Body of pancreas (tissue), 4 donors: ENCODE results near the gene CROCC2. TPM values are rescaled to one million over a fixed set of nuclear protein-coding genes. Genes with fewer than 3 reads are reported as not detected.

Source experiments
- ATAC-seq: fragments of 150-250 bp; one replicate; pipeline ENCODE4 v1.9.1; 2016
- DNase-seq, 4 donors: peaks; one replicate each; pipeline ENCODE4 v3.0.0-alpha.2; 2019
- H3K27ac ChIP-seq, 4 donors: fragments of 200-600 bp; sonication (generic); 1 replicate in 3 of 4; 2 replicates in 1 of 4; pipeline versions ENCODE4 v1.5.1 to v1.6.1; 2016 to 2019; ENCODE audit warnings: mild to moderate bottlenecking in 1 of 4, mixed read lengths in 1 of 4, moderate library complexity in 1 of 4
- H3K27me3 ChIP-seq, 2 donors: fragments of 200-600 bp; sonication (generic); one replicate each; pipeline ENCODE4 v1.6.0; 2016; ENCODE audit warnings: mild to moderate bottlenecking in 1 of 2
- H3K36me3 ChIP-seq, 2 donors: fragments of 200-600 bp; sonication (generic); replicated peaks in 1 of 2; 2 replicates each; pipeline ENCODE4 v1.5.1; 2016; ENCODE audit warnings: low read depth in 2 of 2; ENCODE audit not compliant: insufficient read depth in 1 of 2
- H3K4me1 ChIP-seq: fragments of 200-600 bp; sonication (generic); one replicate; pipeline ENCODE4 v1.6.0; 2016
- H3K4me3 ChIP-seq, 2 donors: fragments of 200-600 bp; sonication (generic); 1 replicate in 1 of 2; 2 replicates in 1 of 2; pipeline ENCODE4 v1.5.1; 2016 to 2019
- H3K9me3 ChIP-seq, 3 donors: fragments of 200-600 bp; sonication (generic); 1 replicate in 2 of 3; 2 replicates in 1 of 3; pipeline ENCODE4 v1.5.1; 2016
- POLR2A ChIP-seq, 3 donors: fragments of 450-650 bp; IDR thresholded peaks; one replicate each; pipeline ENCODE4 v1.6.1; 2016; ENCODE audit warnings: antibody characterized with exemption in 3 of 3, mild to moderate bottlenecking in 2 of 3
- WGBS, 2 donors: methylation state at CpG; one replicate each; pipeline ENCODE4 v1.1.5; 2017; 5-methylcytosine and 5-hydroxymethylcytosine counted together
- intact Hi-C: fragments of 100-400 bp; cut with DNase I; formaldehyde crosslinking; loops from one replicate; pipeline ENCODE4 v1.15.1; 2023
- total RNA-seq, 2 donors: library from RNA; depleted of rRNA; stranded (reverse); fragments of >200 nt; gene quantifications; one replicate each; pipeline ENCODE4 v1.1.0, GENCODE V29; 2016
- TF ChIP-seq, protein P1 (sequence below), 7 experiments: fragments of 450-650 bp in 4 of 7; fragments of 200-600 bp in 3 of 7; sonication (generic) in 3 of 7; IDR thresholded peaks; one replicate each; pipeline ENCODE4 v1.5.1; 2016 to 2019; ENCODE audit warnings: antibody characterized with exemption in 7 of 7

The CROCC2 gene
- total RNA-seq, 2 donors from 2014 or later = under 0.01 TPM; not detected in 1

GRCh38 chr2:240958366-240959213 is 52.5 kb downstream of the CROCC2 start:
- 72 to 84% methylated on average over 4 to 19 of the region's 19 CpGs for WGBS, 2 donors
- no peak overlapping the region for H3K4me3 ChIP-seq
- H3K4me1 ChIP-seq = peaks cover 7% of the 10 kb centered on the region
- DNase-seq (peak in 1 of 4 donors; percentile 9), ATAC-seq (no peak)
- no peak overlapping the region for H3K27ac ChIP-seq
- TF ChIP-seq, protein P1, sequence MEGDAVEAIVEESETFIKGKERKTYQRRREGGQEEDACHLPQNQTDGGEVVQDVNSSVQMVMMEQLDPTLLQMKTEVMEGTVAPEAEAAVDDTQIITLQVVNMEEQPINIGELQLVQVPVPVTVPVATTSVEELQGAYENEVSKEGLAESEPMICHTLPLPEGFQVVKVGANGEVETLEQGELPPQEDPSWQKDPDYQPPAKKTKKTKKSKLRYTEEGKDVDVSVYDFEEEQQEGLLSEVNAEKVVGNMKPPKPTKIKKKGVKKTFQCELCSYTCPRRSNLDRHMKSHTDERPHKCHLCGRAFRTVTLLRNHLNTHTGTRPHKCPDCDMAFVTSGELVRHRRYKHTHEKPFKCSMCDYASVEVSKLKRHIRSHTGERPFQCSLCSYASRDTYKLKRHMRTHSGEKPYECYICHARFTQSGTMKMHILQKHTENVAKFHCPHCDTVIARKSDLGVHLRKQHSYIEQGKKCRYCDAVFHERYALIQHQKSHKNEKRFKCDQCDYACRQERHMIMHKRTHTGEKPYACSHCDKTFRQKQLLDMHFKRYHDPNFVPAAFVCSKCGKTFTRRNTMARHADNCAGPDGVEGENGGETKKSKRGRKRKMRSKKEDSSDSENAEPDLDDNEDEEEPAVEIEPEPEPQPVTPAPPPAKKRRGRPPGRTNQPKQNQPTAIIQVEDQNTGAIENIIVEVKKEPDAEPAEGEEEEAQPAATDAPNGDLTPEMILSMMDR (IDR thresholded peaks at IDR 0.05) = no peak
- no peak for TF ChIP-seq POLR2A (IDR thresholded peaks at IDR 0.05)
- H3K9me3 ChIP-seq = no peaks in the 10 kb centered on the region
- no peaks in the 10 kb centered on the region for H3K27me3 ChIP-seq
- intact Hi-C loops = no loop called here
- no peaks in the 10 kb centered on the region for H3K36me3 ChIP-seq

GRCh38 chr2:240959214-240959940 is 53.2 kb downstream of the CROCC2 start:
- DNase-seq (peak in 1 of 4 donors; percentile 5), ATAC-seq (no peak)
- Histone ChIP-seq H3K27ac (no peak overlapping the region), H3K4me1 (peaks cover 7% of the 10 kb centered on the region), H3K4me3 (no peak overlapping the region), H3K27me3 (no peaks in the 10 kb centered on the region), H3K9me3 (no peaks in the 10 kb centered on the region), H3K36me3 (no peaks in the 10 kb centered on the region)
- intact Hi-C loops = no loop called here
- 73 to 84% methylated on average over 13 to 14 of the region's 15 CpGs for WGBS, 2 donors
- TF ChIP-seq, protein P1 (IDR thresholded peaks at IDR 0.05) = no peak
- TF ChIP-seq POLR2A (IDR thresholded peaks at IDR 0.05) = no peak

GRCh38 chr2:240959941-240960308 is 53.8 kb downstream of the CROCC2 start:
- WGBS, 2 donors = 62 to 71% methylated on average over 11 to 14 of the region's 14 CpGs
- H3K4me1 ChIP-seq = peaks cover 7% of the 10 kb centered on the region

GRCh38 chr2:240960309-240960970 is 54.3 kb downstream of the CROCC2 start:
- H3K36me3 ChIP-seq = no peaks in the 10 kb centered on the region
- TF ChIP-seq, protein P1 (IDR thresholded peaks at IDR 0.05) = peak in 1 of 7 experiments; percentile 11
- TF ChIP-seq POLR2A (IDR thresholded peaks at IDR 0.05) = no peak
- peak overlapping the region in 1 of 4 donors; percentile 10 for H3K27ac ChIP-seq
- H3K9me3 ChIP-seq = no peaks in the 10 kb centered on the region
- intact Hi-C loops = no loop called here
- peaks cover 7% of the 10 kb centered on the region for H3K4me1 ChIP-seq
- peak in 3 of 4 donors; percentile 61 to 63 (median 62) for DNase-seq
- H3K4me3 ChIP-seq = no peak overlapping the region
- 18 to 26% methylated on average over 14 to 23 of the region's 28 CpGs for WGBS, 2 donors
- H3K27me3 ChIP-seq = no peaks in the 10 kb centered on the region
- peak; percentile 51 for ATAC-seq

More at GRCh38 chr2:240959941-240960308, 53.8 kb downstream of the CROCC2 start:
- Histone ChIP-seq H3K36me3 (no peaks in the 10 kb centered on the region), H3K4me3 (no peak overlapping the region), H3K27me3 (no peaks in the 10 kb centered on the region), H3K9me3 (no peaks in the 10 kb centered on the region), H3K27ac (no peak overlapping the region)
- no peak for TF ChIP-seq POLR2A (IDR thresholded peaks at IDR 0.05)
- TF ChIP-seq, protein P1 (IDR thresholded peaks at IDR 0.05) = no peak
- ATAC-seq = peak; percentile 6
- intact Hi-C loops = no loop called here
- no peak for DNase-seq
